HG03378 (cell line): ENCODE measurements around the gene SEC14L5.
"Not testable (repeated sequence)": the region's sequence is repeated elsewhere in the genome, so short reads cannot be mapped to it uniquely, and the experiment has no call there.

Experiments used
- ATAC-seq: cut with Tn5 transposase; IDR thresholded peaks from one replicate; pipeline ENCODE4 v1.9.1; 2021; ENCODE audit warnings: mild to moderate bottlenecking, moderate library complexity; ENCODE audit not compliant: unreplicated experiment

Gene SEC14L5

GRCh38 chr16:4948903-4949766 lies 9.0 kb upstream of the SEC14L5 start:
- ATAC-seq, result no peak

GRCh38 chr16:4949986-4950385 lies 8.1 kb upstream of the SEC14L5 start:
- no peak for ATAC-seq

- not testable (repeated sequence) for ATAC-seq
These were observed 6.5 kb upstream of the SEC14L5 start for GRCh38 chr16:4951583-4951982.

- ATAC-seq, result no peak
These were observed 3.4 kb upstream of the SEC14L5 start for GRCh38 chr16:4954714-4955113.

GRCh38 chr16:4957420-4957719 lies 760 bp upstream of the SEC14L5 start:
- ATAC-seq, result no peak

- no peak for ATAC-seq
These were observed 644 bp downstream of the SEC14L5 start for GRCh38 chr16:4958510-4959438.

GRCh38 chr16:4960579-4960978 lies 2.4 kb downstream of the SEC14L5 start:
- ATAC-seq, result no peak

GRCh38 chr16:4962716-4963115 lies 4.6 kb downstream of the SEC14L5 start:
- no peak for ATAC-seq

- not testable (repeated sequence) for ATAC-seq
These were observed 5.4 kb downstream of the SEC14L5 start for GRCh38 chr16:4963527-4963926.

GRCh38 chr16:4966736-4967453 lies 8.8 kb downstream of the SEC14L5 start:
- ATAC-seq, result no peak

- not testable (repeated sequence) for ATAC-seq
These were observed 10.1 kb downstream of the SEC14L5 start for GRCh38 chr16:4968278-4968677.

GRCh38 chr16:4968879-4969483 lies 10.9 kb downstream of the SEC14L5 start:
- no peak for ATAC-seq

- no peak for ATAC-seq
These were observed 11.9 kb downstream of the SEC14L5 start for GRCh38 chr16:4970010-4970409.

- ATAC-seq, result no peak
These were observed 14.9 kb downstream of the SEC14L5 start for GRCh38 chr16:4972938-4973587.

- ATAC-seq, result peak; percentile 94
These were observed 17.9 kb downstream of the SEC14L5 start for GRCh38 chr16:4976079-4976478.

- ATAC-seq, result no peak
These were observed 18.5 kb downstream of the SEC14L5 start for GRCh38 chr16:4976611-4977145.

GRCh38 chr16:4979164-4979563 lies 21.0 kb downstream of the SEC14L5 start:
- ATAC-seq, result no peak

GRCh38 chr16:4979736-4980660 lies 21.9 kb downstream of the SEC14L5 start:
- no peak for ATAC-seq

- ATAC-seq, result no peak
These were observed 22.6 kb downstream of the SEC14L5 start for GRCh38 chr16:4980691-4981090.
